ENCODE data around the gene RFPL3.

The RFPL3 gene

GRCh38 chr22:32409977-32410376 lies 52.3 kb downstream of the RFPL3 start:
- DNase-seq (ENCODE audit: extremely low read depth in 1 of 2, low read depth in 1 of 2), result no peak

GRCh38 chr22:32410459-32410858 lies 52.8 kb downstream of the RFPL3 start:
- no peak for DNase-seq (ENCODE audit: extremely low read depth in 1 of 2, low read depth in 1 of 2)
